Measurements from ENCODE around the gene PRRT3. TPM values are rescaled to one million over a fixed set of nuclear protein-coding genes. Genes with fewer than 3 reads are reported as not detected.
A peak's percentile ranks its signal among the peaks of the same experiment; 100 is the strongest.

PRRT3 gene
- total RNA-seq, 1 experiment from 2014 or later, result 9.2 TPM

DNA sequence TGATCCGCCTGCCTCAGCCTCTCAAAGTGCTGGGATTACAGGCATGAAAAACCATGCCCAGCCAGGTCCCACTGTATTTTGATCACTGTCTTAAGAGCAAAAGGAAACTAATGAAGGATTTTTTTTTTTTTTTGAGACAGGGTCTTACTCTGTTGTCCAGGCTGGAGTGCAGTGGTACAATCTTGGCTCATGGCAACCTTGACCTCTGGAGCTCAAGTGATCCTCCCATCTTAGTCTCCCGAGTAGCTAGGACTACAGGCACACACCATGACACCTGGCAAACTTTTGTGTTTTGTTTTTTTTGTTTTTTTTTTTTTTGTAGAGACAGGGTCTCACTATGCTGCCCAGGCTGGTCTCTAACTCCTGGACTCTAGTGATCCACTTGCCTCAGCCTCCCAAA is 28.0 kb upstream of the PRRT3 start:
- Mint-ChIP-seq H3K9me3 (no peaks in the 10 kb centered on the region), H3K27me3 (ENCODE audit: low read depth) (no peaks in the 10 kb centered on the region), H3K4me3 (no peak overlapping the region), H3K36me3 (peaks cover 14% of the 10 kb centered on the region), H3K27ac (no peak overlapping the region), H3K4me1 (no peaks in the 10 kb centered on the region)
- CTCF ChIA-PET, result no interaction called here
- POLR2A ChIA-PET, result interaction anchor here (0.9 kb wide), 1 partner anchor 16 kb away, joined by 3 read pairs; no protein-coding TSS in a partner anchor
- DNase-seq (ENCODE audit: low spot score), result no peak
- 0 out of 2 replicates have a peak, but pooled peaks have one; percentile 28 for TF ChIP-seq ZNF121 (CRISPR knock-in tag; IDR thresholded peaks at IDR 0.05)
- no peak for TF ChIP-seq NFE2L1 (CRISPR knock-in tag; IDR thresholded peaks at IDR 0.05)
- ATAC-seq, result no peak

DNA sequence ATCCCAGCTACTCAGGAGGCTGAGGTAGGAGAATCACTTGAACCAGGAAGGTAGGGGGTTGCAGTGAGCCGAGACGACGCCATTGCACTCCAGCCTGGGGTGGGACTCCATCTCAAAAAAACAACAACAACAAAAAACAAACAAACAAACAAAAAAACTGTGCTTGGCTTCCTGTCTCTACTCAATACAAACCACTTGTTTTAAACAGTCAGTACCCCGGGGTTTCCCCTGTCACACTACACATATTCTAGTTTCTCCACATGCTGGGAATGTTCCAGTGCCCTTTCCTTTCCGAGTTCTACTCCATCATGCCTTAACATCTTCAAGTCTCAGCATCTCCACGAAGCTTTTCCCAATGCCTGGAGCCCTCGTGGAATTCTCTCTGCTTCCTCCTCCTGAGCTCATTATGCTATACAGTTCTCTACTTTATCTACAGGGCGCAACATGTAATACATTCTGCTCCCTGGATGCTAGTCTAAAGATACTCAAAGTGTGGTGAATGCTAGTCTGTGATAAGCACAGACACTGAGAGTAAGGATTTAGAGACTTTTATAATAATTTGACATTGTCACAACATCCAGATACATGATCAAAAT is 26.6 kb upstream of the PRRT3 start:
- ChIA-PET CTCF (interaction anchor here (1.2 kb wide), 1 partner anchor 27 kb away, joined by 3 read pairs; no protein-coding TSS in a partner anchor), POLR2A (no interaction called here)

DNA sequence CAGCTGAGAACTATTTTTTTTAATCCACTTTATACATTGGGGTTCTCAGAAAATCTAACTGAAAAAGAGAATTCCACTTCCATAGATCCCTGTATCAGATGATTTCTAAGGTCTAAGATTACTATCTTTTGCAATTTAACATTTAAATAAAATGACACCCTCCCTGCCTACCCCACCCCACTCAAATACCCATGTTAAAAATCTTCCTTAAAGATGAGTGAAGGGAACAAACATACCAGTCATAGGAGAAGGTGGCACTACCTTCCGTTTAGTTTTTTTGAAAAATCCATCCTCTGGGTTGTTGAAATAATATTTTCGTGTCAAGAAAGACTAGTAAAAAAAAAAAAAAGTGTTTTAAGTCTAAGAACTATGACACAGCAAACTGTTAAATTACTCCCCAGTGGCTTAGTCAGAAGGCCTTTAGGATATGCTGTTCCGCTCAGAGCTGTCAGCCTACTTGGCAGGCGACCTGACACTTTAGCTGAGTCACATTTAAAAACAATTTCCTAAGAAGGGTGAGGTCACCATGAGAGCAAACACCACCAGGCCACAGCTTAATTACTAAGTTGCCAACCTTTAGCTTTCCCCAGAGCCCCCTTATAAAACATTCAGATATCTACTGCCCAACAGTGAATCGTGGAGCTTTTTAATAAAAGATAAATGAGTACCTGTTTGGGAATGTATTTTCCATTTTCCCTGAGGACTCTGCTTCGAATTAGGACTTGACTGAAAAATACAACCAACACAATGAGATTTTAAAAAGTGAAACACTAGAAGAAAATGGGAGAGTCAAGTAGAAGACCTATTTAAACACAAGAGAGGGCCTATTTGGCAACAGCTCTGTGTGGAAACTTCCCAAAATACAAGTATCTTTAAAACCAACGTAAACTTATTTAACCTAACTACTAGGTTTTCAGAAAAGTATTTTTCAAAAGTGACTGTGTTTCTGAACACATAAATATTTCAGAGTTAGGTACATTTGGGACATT is 24.8 kb upstream of the PRRT3 start:
- H3K4me3 Mint-ChIP-seq, result no peak overlapping the region
- no peak overlapping the region for H3K27ac Mint-ChIP-seq
- no peak for DNase-seq (ENCODE audit: low spot score)
- H3K27me3 Mint-ChIP-seq (ENCODE audit: low read depth), result no peaks in the 10 kb centered on the region
- TF ChIP-seq ZNF671 (CRISPR knock-in tag; IDR thresholded peaks at IDR 0.05), result no peak
- TF ChIP-seq, protein P1, sequence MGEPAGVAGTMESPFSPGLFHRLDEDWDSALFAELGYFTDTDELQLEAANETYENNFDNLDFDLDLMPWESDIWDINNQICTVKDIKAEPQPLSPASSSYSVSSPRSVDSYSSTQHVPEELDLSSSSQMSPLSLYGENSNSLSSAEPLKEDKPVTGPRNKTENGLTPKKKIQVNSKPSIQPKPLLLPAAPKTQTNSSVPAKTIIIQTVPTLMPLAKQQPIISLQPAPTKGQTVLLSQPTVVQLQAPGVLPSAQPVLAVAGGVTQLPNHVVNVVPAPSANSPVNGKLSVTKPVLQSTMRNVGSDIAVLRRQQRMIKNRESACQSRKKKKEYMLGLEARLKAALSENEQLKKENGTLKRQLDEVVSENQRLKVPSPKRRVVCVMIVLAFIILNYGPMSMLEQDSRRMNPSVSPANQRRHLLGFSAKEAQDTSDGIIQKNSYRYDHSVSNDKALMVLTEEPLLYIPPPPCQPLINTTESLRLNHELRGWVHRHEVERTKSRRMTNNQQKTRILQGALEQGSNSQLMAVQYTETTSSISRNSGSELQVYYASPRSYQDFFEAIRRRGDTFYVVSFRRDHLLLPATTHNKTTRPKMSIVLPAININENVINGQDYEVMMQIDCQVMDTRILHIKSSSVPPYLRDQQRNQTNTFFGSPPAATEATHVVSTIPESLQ (CRISPR knock-in tag; IDR thresholded peaks at IDR 0.05), result no peak
- H3K9me3 Mint-ChIP-seq, result no peaks in the 10 kb centered on the region
- peaks cover 33% of the 10 kb centered on the region for H3K36me3 Mint-ChIP-seq
- ATAC-seq, result no peak
- ChIA-PET POLR2A (no interaction called here), CTCF (interaction anchor here (1.2 kb wide), 1 partner anchor 25 kb away, joined by 3 read pairs; no protein-coding TSS in a partner anchor)
- no peaks in the 10 kb centered on the region for H3K4me1 Mint-ChIP-seq

More for the DNA sequence above, 26.6 kb upstream of the PRRT3 start:
- no peak for DNase-seq (ENCODE audit: low spot score)
- Mint-ChIP-seq H3K4me3 (no peak overlapping the region), H3K27ac (peak overlapping the region; percentile 45; the same call in 1 of the 2 replicates), H3K9me3 (no peaks in the 10 kb centered on the region), H3K4me1 (no peaks in the 10 kb centered on the region), H3K36me3 (peaks cover 23% of the 10 kb centered on the region), H3K27me3 (ENCODE audit: low read depth) (no peaks in the 10 kb centered on the region)
- TF ChIP-seq, protein P2, sequence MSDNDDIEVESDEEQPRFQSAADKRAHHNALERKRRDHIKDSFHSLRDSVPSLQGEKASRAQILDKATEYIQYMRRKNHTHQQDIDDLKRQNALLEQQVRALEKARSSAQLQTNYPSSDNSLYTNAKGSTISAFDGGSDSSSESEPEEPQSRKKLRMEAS (CRISPR knock-in tag; IDR thresholded peaks at IDR 0.05), result no peak
- no peak for ATAC-seq

DNA sequence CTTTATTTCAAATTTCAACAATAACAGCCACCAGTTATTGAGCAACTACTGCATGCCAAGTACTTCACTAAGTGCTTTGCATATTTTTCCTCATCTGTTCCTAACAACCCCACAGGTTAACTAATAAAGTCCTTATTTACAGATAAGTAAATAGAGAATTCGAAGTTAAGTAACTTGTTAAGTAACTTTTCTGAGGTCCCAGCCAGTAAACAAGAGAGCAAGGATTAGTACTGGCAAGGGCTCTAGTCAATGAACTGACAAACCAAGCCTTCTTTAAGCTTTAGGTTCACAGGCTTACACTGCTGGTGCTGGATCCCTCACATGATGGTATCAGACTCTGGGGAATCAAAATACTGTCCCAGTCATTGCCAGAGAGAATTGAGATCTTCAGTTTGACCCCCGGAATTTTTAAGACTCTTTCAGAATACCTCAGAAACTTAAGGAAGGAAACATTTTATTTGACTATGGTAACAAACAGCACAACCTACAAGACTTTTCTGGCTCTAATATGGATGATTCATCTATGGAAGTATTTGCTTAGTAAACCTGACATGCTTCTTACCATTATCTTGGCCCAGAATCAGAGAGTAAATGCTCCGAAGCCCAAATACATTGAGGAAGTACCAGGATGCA is 17.9 kb upstream of the PRRT3 start:
- ATAC-seq (no peak), DNase-seq (ENCODE audit: low spot score) (no peak)
- H3K27ac Mint-ChIP-seq, result no peak overlapping the region
- no peaks in the 10 kb centered on the region for H3K9me3 Mint-ChIP-seq
- ChIA-PET CTCF (interaction anchor here (0.8 kb wide), 1 partner anchor 24 kb away, joined by 3 read pairs; no protein-coding TSS in a partner anchor), POLR2A (no interaction called here)
- no peak for TF ChIP-seq ZNF423 (CRISPR knock-in tag; IDR thresholded peaks at IDR 0.05)
- H3K4me3 Mint-ChIP-seq, result no peak overlapping the region
- peaks cover 62% of the 10 kb centered on the region for H3K36me3 Mint-ChIP-seq
- no peaks in the 10 kb centered on the region for H3K27me3 Mint-ChIP-seq (ENCODE audit: low read depth)
- no peaks in the 10 kb centered on the region for H3K4me1 Mint-ChIP-seq

DNA sequence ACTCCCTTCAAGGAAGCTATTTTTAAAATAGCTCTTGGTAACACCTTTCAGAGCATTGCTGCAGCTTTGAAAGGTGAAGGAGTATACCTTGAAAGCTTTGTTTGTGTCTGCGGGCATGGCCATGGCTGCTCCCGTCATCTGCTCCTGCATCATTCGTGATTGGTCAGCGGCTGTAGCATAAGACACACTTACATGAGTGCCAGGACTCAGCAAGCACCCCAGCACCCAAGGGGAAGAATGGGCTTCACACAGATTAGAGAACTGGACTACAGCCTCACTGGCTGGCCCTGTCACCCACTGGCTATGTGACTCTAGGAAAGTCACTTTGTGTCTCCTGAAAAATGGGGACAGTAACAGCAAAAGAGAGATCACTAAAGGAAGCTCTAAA is 17.4 kb upstream of the PRRT3 start:
- no peak for DNase-seq (ENCODE audit: low spot score)
- no peaks in the 10 kb centered on the region for H3K27me3 Mint-ChIP-seq (ENCODE audit: low read depth)
- no peaks in the 10 kb centered on the region for H3K9me3 Mint-ChIP-seq
- ChIA-PET CTCF (interaction anchor here (0.8 kb wide), 1 partner anchor 23 kb away, joined by 3 read pairs; no protein-coding TSS in a partner anchor), POLR2A (no interaction called here)
- no peaks in the 10 kb centered on the region for H3K4me1 Mint-ChIP-seq
- no peak overlapping the region for H3K4me3 Mint-ChIP-seq
- H3K27ac Mint-ChIP-seq, result no peak overlapping the region
- H3K36me3 Mint-ChIP-seq, result peaks cover 59% of the 10 kb centered on the region
- no peak for ATAC-seq
- TF ChIP-seq ZNF138 (CRISPR knock-in tag; conservative IDR thresholded peaks at IDR 0.05) (no peak), FOXJ3 (CRISPR knock-in tag; IDR thresholded peaks at IDR 0.05; ENCODE audit: borderline replicate concordance) (no peak)
- TF ChIP-seq, protein P3, sequence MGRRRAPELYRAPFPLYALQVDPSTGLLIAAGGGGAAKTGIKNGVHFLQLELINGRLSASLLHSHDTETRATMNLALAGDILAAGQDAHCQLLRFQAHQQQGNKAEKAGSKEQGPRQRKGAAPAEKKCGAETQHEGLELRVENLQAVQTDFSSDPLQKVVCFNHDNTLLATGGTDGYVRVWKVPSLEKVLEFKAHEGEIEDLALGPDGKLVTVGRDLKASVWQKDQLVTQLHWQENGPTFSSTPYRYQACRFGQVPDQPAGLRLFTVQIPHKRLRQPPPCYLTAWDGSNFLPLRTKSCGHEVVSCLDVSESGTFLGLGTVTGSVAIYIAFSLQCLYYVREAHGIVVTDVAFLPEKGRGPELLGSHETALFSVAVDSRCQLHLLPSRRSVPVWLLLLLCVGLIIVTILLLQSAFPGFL (CRISPR knock-in tag; IDR thresholded peaks at IDR 0.05; ENCODE audit: borderline replicate concordance), result no peak
- TF ChIP-seq, protein P4, sequence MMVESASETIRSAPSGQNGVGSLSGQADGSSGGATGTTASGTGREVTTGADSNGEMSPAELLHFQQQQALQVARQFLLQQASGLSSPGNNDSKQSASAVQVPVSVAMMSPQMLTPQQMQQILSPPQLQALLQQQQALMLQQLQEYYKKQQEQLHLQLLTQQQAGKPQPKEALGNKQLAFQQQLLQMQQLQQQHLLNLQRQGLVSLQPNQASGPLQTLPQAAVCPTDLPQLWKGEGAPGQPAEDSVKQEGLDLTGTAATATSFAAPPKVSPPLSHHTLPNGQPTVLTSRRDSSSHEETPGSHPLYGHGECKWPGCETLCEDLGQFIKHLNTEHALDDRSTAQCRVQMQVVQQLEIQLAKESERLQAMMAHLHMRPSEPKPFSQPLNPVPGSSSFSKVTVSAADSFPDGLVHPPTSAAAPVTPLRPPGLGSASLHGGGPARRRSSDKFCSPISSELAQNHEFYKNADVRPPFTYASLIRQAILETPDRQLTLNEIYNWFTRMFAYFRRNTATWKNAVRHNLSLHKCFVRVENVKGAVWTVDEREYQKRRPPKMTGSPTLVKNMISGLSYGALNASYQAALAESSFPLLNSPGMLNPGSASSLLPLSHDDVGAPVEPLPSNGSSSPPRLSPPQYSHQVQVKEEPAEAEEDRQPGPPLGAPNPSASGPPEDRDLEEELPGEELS (CRISPR knock-in tag; IDR thresholded peaks at IDR 0.05), result no peak
- TF ChIP-seq, protein P5, sequence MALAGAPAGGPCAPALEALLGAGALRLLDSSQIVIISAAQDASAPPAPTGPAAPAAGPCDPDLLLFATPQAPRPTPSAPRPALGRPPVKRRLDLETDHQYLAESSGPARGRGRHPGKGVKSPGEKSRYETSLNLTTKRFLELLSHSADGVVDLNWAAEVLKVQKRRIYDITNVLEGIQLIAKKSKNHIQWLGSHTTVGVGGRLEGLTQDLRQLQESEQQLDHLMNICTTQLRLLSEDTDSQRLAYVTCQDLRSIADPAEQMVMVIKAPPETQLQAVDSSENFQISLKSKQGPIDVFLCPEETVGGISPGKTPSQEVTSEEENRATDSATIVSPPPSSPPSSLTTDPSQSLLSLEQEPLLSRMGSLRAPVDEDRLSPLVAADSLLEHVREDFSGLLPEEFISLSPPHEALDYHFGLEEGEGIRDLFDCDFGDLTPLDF (CRISPR knock-in tag; IDR thresholded peaks at IDR 0.05), result no peak

Data from WTC11 (cell line).